Caco-2 (cell line): Measurements from ENCODE around the gene HDHD3. TPM values are rescaled to one million over a fixed set of nuclear protein-coding genes. Genes with fewer than 3 reads are reported as not detected.
"Not testable (repeated sequence)": the region's sequence is repeated elsewhere in the genome, so short reads cannot be mapped to it uniquely, and the experiment has no call there.

Experiments
- BruUV-seq: library from RNA; stranded (reverse); fragments of 400-500 nt; replicated peaks from 2 replicates; lab custom pipeline; 2021; lab: Mats Ljungman, UMichigan
- CTCF ChIA-PET: fragments of 300-600 bp; sonication (Branson Sonifier 250); formaldehyde crosslinking; loops from one replicate; lab custom pipeline; 2022; ENCODE audit warnings: antibody characterized with exemption; lab: Charles Lee
- POLR2A ChIA-PET: fragments of 300-600 bp; sonication (Branson Sonifier 250); formaldehyde crosslinking; loops from one replicate; lab custom pipeline; 2022; ENCODE audit warnings: antibody characterized with exemption; lab: Charles Lee
- DNase-seq, 2 experiments: peaks; one replicate each; pipeline versions ENCODE4 v3.0.0 to v3.0.0-alpha.2; 2020 to 2022
- H3K27me3 ChIP-seq: replicated peaks from 2 replicates; pipeline ENCODE4 v1.6.0; 2011; ENCODE audit warnings: low read length; ENCODE audit not compliant: control insufficient read depth, insufficient read depth
- H3K36me3 ChIP-seq: 2 replicates; pipeline ENCODE4 v1.5.1; 2011; ENCODE audit warnings: low read length; ENCODE audit not compliant: control insufficient read depth, insufficient read depth
- H3K4me1 ChIP-seq: fragments of 250-450 bp; sonication (Bioruptor Pico); 2 replicates; pipeline ENCODE4 v1.5.1; 2020; ENCODE audit warnings: mild to moderate bottlenecking
- H3K4me3 ChIP-seq: 2 replicates; pipeline ENCODE4 v1.5.1; 2011; ENCODE audit warnings: low read depth, mild to moderate bottlenecking, control low read depth, low read length
- H3K9me3 ChIP-seq: fragments of 250-450 bp; sonication (Bioruptor Pico); 2 replicates; pipeline ENCODE4 v1.5.1; 2020; ENCODE audit warnings: mild to moderate bottlenecking, moderate library complexity
- H3K27ac Mint-ChIP-seq: one replicate; pipeline ENCODE4 v1.8.0; 2022; ENCODE audit warnings: mixed read lengths; ENCODE audit not compliant: unreplicated experiment
- H3K27me3 Mint-ChIP-seq: one replicate; pipeline ENCODE4 v1.8.0; 2022; ENCODE audit warnings: mixed read lengths; ENCODE audit not compliant: insufficient read depth, unreplicated experiment
- H3K36me3 Mint-ChIP-seq: one replicate; pipeline ENCODE4 v1.8.0; 2022; ENCODE audit warnings: mild to moderate bottlenecking, mixed read lengths; ENCODE audit not compliant: insufficient read depth, unreplicated experiment
- H3K4me1 Mint-ChIP-seq: one replicate; pipeline ENCODE4 v1.8.0; 2022; ENCODE audit warnings: low read depth, mixed read lengths; ENCODE audit not compliant: unreplicated experiment
- H3K4me3 Mint-ChIP-seq: one replicate; pipeline ENCODE4 v1.8.0; 2022; ENCODE audit warnings: mild to moderate bottlenecking, moderate library complexity, mixed read lengths; ENCODE audit not compliant: unreplicated experiment
- H3K9me3 Mint-ChIP-seq: one replicate; pipeline ENCODE4 v1.8.0; 2022; ENCODE audit warnings: mixed read lengths; ENCODE audit not compliant: unreplicated experiment
- intact Hi-C: fragments of 100-400 bp; cut with micrococcal nuclease; formaldehyde crosslinking; loops from one replicate; pipeline ENCODE4 v1.10.0; 2022; ENCODE audit not compliant: unreplicated experiment
- total RNA-seq: library from RNA; stranded (reverse); gene quantifications from 2 replicates; pipeline ENCODE4 v1.2.3, GENCODE V29; 2022
- TF ChIP-seq, protein P1 (sequence below), 2 experiments: fragments of 200-600 bp in 1 of 2; IDR thresholded peaks; 1 replicate in 1 of 2; 2 replicates in 1 of 2; pipeline versions ENCODE4 v1.5.1 to v1.8.0; 2011 to 2022; ENCODE audit warnings: antibody characterized with exemption in 1 of 2, control low read depth in 1 of 2, inconsistent platforms in 1 of 2, low read depth in 1 of 2, low read length in 1 of 2, mild to moderate bottlenecking in 1 of 2, moderate library complexity in 1 of 2; ENCODE audit not compliant: insufficient read depth in 1 of 2, severe bottlenecking in 1 of 2, unreplicated experiment in 1 of 2

Gene HDHD3
- total RNA-seq, 1 experiment from 2014 or later: 64.9 TPM

DNA sequence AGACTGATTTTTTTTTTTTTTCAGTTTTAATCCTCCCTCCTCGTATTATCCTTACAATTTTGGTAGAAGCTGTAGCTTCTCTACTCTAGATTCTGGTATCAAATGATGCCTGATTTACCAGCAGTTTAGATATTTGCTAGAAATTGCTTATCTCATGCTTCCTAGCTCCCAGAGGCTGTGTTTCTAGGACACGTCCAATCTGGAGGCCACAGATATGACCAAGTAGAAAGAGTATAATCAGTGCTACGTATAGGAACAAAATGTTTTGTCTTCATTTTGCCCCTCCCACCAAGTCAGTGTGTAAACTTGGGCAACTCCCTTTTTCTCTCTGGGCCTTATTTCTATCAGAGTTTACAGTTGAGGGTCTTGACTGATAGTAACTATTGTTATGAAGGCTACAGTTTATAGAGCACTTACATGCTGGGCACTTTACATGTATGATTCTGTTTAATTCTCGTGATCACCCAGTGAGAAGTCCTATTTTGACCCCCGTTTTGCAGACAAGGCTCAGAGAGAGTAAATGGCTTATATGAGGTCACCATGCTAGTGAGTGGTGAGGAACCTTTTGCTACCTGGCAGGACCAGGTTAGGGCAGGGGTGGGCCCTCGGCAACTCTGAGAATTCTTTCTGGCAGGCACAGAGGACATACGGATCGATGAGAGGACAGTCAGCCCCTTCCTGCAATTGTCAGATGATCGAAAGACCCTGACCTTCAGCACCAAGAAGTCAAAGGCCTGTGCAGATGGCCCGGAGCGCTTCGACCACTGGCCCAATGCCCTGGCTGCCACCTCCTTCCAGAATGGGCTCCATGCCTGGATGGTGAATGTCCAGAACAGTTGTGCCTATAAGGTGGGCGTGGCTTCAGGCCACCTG, 7.6 kb downstream of the HDHD3 start:
- Histone ChIP-seq H3K4me3 (no peak overlapping the region), H3K36me3 (peaks cover 5% of the 10 kb centered on the region), H3K4me1 (no peaks in the 10 kb centered on the region), H3K9me3 (no peaks in the 10 kb centered on the region), H3K27me3 (no peaks in the 10 kb centered on the region)
- Mint-ChIP-seq H3K36me3 (peaks cover 21% of the 10 kb centered on the region), H3K4me3 (no peak overlapping the region), H3K9me3 (no peaks in the 10 kb centered on the region), H3K27me3 (no peaks in the 10 kb centered on the region), H3K4me1 (no peaks in the 10 kb centered on the region), H3K27ac (no peak overlapping the region)
- CTCF ChIA-PET: no interaction called here
- intact Hi-C loops: no loop called here
- DNase-seq: no peak
- no TSS peak for BruUV-seq
- POLR2A ChIA-PET: interaction anchor here (0.6 kb wide), 1 partner anchor 147 kb away, joined by 3 read pairs; no protein-coding TSS in a partner anchor
- TF ChIP-seq, protein P1, sequence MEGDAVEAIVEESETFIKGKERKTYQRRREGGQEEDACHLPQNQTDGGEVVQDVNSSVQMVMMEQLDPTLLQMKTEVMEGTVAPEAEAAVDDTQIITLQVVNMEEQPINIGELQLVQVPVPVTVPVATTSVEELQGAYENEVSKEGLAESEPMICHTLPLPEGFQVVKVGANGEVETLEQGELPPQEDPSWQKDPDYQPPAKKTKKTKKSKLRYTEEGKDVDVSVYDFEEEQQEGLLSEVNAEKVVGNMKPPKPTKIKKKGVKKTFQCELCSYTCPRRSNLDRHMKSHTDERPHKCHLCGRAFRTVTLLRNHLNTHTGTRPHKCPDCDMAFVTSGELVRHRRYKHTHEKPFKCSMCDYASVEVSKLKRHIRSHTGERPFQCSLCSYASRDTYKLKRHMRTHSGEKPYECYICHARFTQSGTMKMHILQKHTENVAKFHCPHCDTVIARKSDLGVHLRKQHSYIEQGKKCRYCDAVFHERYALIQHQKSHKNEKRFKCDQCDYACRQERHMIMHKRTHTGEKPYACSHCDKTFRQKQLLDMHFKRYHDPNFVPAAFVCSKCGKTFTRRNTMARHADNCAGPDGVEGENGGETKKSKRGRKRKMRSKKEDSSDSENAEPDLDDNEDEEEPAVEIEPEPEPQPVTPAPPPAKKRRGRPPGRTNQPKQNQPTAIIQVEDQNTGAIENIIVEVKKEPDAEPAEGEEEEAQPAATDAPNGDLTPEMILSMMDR (IDR thresholded peaks at IDR 0.05; ENCODE audit: insufficient read depth in 1 of 2, low read depth in 1 of 2, low read length in 1 of 2, severe bottlenecking in 1 of 2, unreplicated experiment in 1 of 2): no peak

DNA sequence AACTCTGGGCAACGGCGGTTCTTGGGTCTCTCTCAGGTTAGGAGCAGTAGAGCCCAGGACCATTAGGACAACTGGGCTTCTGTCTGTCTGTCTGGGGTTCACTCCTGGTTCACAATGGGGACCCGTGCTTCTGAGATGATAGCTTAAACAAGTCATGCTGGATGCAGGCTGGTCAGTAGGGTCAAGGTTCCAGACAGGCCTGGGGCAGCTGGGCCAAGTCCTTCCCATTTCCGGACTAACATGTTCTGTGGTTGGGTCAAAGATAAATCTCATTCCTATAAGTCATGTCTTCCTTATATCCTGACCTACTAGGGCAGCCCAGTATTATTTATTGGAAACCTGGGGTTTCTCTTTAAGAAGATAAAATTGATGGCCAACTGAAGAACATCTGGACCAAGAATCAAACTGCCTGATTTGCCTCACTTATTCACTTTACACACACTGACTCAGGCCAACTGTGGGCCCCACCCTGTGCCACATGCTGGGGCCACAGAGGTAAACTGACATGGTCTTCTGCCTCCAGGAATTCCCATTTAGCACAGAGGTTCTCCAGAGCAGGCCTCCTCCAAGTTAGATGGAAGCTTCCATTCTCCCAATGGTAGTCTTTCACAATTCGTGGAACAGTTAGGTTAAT, 8.3 kb downstream of the HDHD3 start:
- ChIA-PET CTCF (interaction anchor here (0.6 kb wide), 1 partner anchor 13 kb away, joined by 3 read pairs; no protein-coding TSS in a partner anchor), POLR2A (interaction anchor here (0.6 kb wide), 1 partner anchor 147 kb away, joined by 3 read pairs; no protein-coding TSS in a partner anchor)
- Mint-ChIP-seq H3K4me3 (no peak overlapping the region), H3K9me3 (no peaks in the 10 kb centered on the region), H3K27me3 (no peaks in the 10 kb centered on the region), H3K36me3 (peaks cover 17% of the 10 kb centered on the region), H3K27ac (no peak overlapping the region), H3K4me1 (no peaks in the 10 kb centered on the region)
- Histone ChIP-seq H3K27me3 (no peaks in the 10 kb centered on the region), H3K9me3 (no peaks in the 10 kb centered on the region), H3K36me3 (peaks cover 2% of the 10 kb centered on the region), H3K4me3 (no peak overlapping the region), H3K4me1 (no peaks in the 10 kb centered on the region)
- BruUV-seq: no TSS peak
- DNase-seq: no peak
- TF ChIP-seq, protein P1 (IDR thresholded peaks at IDR 0.05; ENCODE audit: insufficient read depth in 1 of 2, low read depth in 1 of 2, low read length in 1 of 2, severe bottlenecking in 1 of 2, unreplicated experiment in 1 of 2): no peak
- intact Hi-C loops: no loop called here

DNA sequence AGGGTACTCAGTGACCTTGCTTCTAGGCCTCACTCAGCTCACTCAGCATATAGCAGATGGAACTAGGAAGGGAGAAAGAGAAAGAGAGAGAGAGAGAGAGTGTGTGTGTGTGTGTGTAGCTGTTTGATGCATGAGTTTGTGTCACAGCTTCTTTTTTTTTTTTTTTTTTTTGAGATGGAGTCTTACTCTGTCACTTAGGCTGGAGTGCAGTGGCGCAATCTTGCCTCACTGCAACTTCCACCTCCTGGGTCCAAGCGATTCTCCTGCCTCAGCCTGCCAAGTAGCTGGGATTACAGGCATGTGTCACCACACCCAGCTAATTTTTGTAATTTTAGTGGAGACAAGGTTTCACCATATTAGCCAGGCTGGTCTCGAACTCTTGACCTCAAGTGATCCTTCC, 11.1 kb downstream of the HDHD3 start:
- H3K27ac Mint-ChIP-seq, H3K4me3 Mint-ChIP-seq, intact Hi-C loops, H3K4me3 ChIP-seq, H3K4me1 Mint-ChIP-seq, H3K9me3 Mint-ChIP-seq, BruUV-seq, H3K36me3 ChIP-seq, DNase-seq, H3K4me1 ChIP-seq, H3K9me3 ChIP-seq, H3K27me3 ChIP-seq, H3K36me3 Mint-ChIP-seq, CTCF ChIA-PET, H3K27me3 Mint-ChIP-seq: not testable (repeated sequence)
- POLR2A ChIA-PET: interaction anchor here (0.6 kb wide), 1 partner anchor 53 kb away, joined by 5 read pairs; no protein-coding TSS in a partner anchor
